NOMO-1 treated with dmso at 0.1 percent for 144 hours (cell line): ENCODE measurements around the gene HECTD4.

Experiments used
- DNase-seq: peaks from one replicate; lab custom pipeline; 2025; ENCODE audit not compliant: unreplicated experiment; lab: John Stamatoyannopoulos, UW

The HECTD4 gene

GRCh38 chr12:112217647-112218046 lies 164.6 kb downstream of the HECTD4 start:
- DNase-seq, result no peak

- DNase-seq, result no peak
These were observed 166.0 kb downstream of the HECTD4 start for GRCh38 chr12:112216223-112216622.

- DNase-seq, result no peak
These were observed 168.2 kb downstream of the HECTD4 start for GRCh38 chr12:112214064-112214463.

- DNase-seq, result no peak
These were observed 173.8 kb downstream of the HECTD4 start for GRCh38 chr12:112208301-112208910.

- DNase-seq, result no peak
These were observed 174.8 kb downstream of the HECTD4 start for GRCh38 chr12:112207397-112207924.

- DNase-seq, result no peak
These were observed 175.3 kb downstream of the HECTD4 start for GRCh38 chr12:112206944-112207343.

- DNase-seq, result no peak
These were observed 183.1 kb downstream of the HECTD4 start for GRCh38 chr12:112199136-112199535.

- DNase-seq, result no peak
These were observed 184.0 kb downstream of the HECTD4 start for GRCh38 chr12:112198120-112198733.

GRCh38 chr12:112196196-112196875 lies 185.9 kb downstream of the HECTD4 start:
- DNase-seq, result no peak

- DNase-seq, result no peak
These were observed 187.5 kb downstream of the HECTD4 start for GRCh38 chr12:112194601-112195247.

GRCh38 chr12:112192475-112192874 lies 189.8 kb downstream of the HECTD4 start:
- no peak for DNase-seq

GRCh38 chr12:112191840-112192321 lies 190.3 kb downstream of the HECTD4 start:
- no peak for DNase-seq

- no peak for DNase-seq
These were observed 191.0 kb downstream of the HECTD4 start for GRCh38 chr12:112191201-112191600.

- DNase-seq, result no peak
These were observed 191.8 kb downstream of the HECTD4 start for GRCh38 chr12:112190231-112191025.

- DNase-seq, result no peak
These were observed 194.0 kb downstream of the HECTD4 start for GRCh38 chr12:112188130-112188830.

GRCh38 chr12:112185093-112185923 lies 196.9 kb downstream of the HECTD4 start:
- no peak for DNase-seq

GRCh38 chr12:112184056-112184887 lies 198.0 kb downstream of the HECTD4 start:
- no peak for DNase-seq
